Measurements from ENCODE around the gene PRDM16. TPM values are rescaled to one million over a fixed set of nuclear protein-coding genes. Genes with fewer than 3 reads are reported as not detected.
A peak's percentile ranks its signal among the peaks of the same experiment; 100 is the strongest.

The PRDM16 gene
- polyA plus RNA-seq, 2 donors, result 0.15 to 0.28 TPM

- Histone ChIP-seq H3K4me3 (ENCODE audit: low read depth in 1 of 2, low read length in 2 of 2) (no peak overlapping the region), H3K4me1 (ENCODE audit: control insufficient read depth in 2 of 2, insufficient read depth in 2 of 2, low read length in 1 of 2) (peaks cover 5 to 32% of the 10 kb centered on the region in 2 donors), H3K27ac (ENCODE audit: low read depth in 2 of 2, low read length in 1 of 2) (peak overlapping the region in 1 of 2 donors; percentile 38), H3K9me3 (ENCODE audit: control insufficient read depth in 2 of 2, insufficient read depth in 1 of 2, low read depth in 1 of 2, low read length in 1 of 2) (no peaks in the 10 kb centered on the region), H3K36me3 (ENCODE audit: control insufficient read depth in 2 of 2, insufficient read depth in 2 of 2, low read length in 1 of 2) (peaks cover 0 to 18% of the 10 kb centered on the region in 2 donors), H3K27me3 (ENCODE audit: control insufficient read depth in 1 of 2, insufficient read depth in 2 of 2, low read length in 2 of 2) (no peaks in the 10 kb centered on the region)
- 78 to 88% methylated on average over 8 of the region's 8 CpGs for WGBS, 2 donors
Observed at GRCh38 chr1:3474016-3474415, 405.0 kb downstream of the PRDM16 start.

- 58 to 70% methylated on average over 10 of the region's 10 CpGs for WGBS, 2 donors
- H3K4me3 ChIP-seq (ENCODE audit: low read depth in 1 of 2, low read length in 2 of 2), result no peak overlapping the region
- no peaks in the 10 kb centered on the region for H3K9me3 ChIP-seq (ENCODE audit: control insufficient read depth in 2 of 2, insufficient read depth in 1 of 2, low read depth in 1 of 2, low read length in 1 of 2)
- peaks cover 5 to 32% of the 10 kb centered on the region in 2 donors for H3K4me1 ChIP-seq (ENCODE audit: control insufficient read depth in 2 of 2, insufficient read depth in 2 of 2, low read length in 1 of 2)
- H3K27ac ChIP-seq (ENCODE audit: low read depth in 2 of 2, low read length in 1 of 2), result no peak overlapping the region
- H3K36me3 ChIP-seq (ENCODE audit: control insufficient read depth in 2 of 2, insufficient read depth in 2 of 2, low read length in 1 of 2), result peaks cover 0 to 15% of the 10 kb centered on the region in 2 donors
- H3K27me3 ChIP-seq (ENCODE audit: control insufficient read depth in 1 of 2, insufficient read depth in 2 of 2, low read length in 2 of 2), result no peaks in the 10 kb centered on the region
Observed at GRCh38 chr1:3474421-3474820, 405.4 kb downstream of the PRDM16 start.

- Histone ChIP-seq H3K4me1 (ENCODE audit: control insufficient read depth in 2 of 2, insufficient read depth in 2 of 2, low read length in 1 of 2) (peaks cover 5 to 22% of the 10 kb centered on the region in 2 donors), H3K27me3 (ENCODE audit: control insufficient read depth in 1 of 2, insufficient read depth in 2 of 2, low read length in 2 of 2) (no peaks in the 10 kb centered on the region), H3K36me3 (ENCODE audit: control insufficient read depth in 2 of 2, insufficient read depth in 2 of 2, low read length in 1 of 2) (peaks cover 0 to 11% of the 10 kb centered on the region in 2 donors), H3K27ac (ENCODE audit: low read depth in 2 of 2, low read length in 1 of 2) (no peak overlapping the region), H3K9me3 (ENCODE audit: control insufficient read depth in 2 of 2, insufficient read depth in 1 of 2, low read depth in 1 of 2, low read length in 1 of 2) (no peaks in the 10 kb centered on the region), H3K4me3 (ENCODE audit: low read depth in 1 of 2, low read length in 2 of 2) (no peak overlapping the region)
- 83 to 84% methylated on average over 14 of the region's 14 CpGs for WGBS, 2 donors
Observed at GRCh38 chr1:3475839-3476573, 407.0 kb downstream of the PRDM16 start.

GRCh38 chr1:3476666-3477065 is 407.7 kb downstream of the PRDM16 start:
- Histone ChIP-seq H3K4me1 (ENCODE audit: control insufficient read depth in 2 of 2, insufficient read depth in 2 of 2, low read length in 1 of 2) (peaks cover 3 to 22% of the 10 kb centered on the region in 2 donors), H3K36me3 (ENCODE audit: control insufficient read depth in 2 of 2, insufficient read depth in 2 of 2, low read length in 1 of 2) (peaks cover 0 to 11% of the 10 kb centered on the region in 2 donors), H3K27ac (ENCODE audit: low read depth in 2 of 2, low read length in 1 of 2) (no peak overlapping the region), H3K4me3 (ENCODE audit: low read depth in 1 of 2, low read length in 2 of 2) (no peak overlapping the region), H3K9me3 (ENCODE audit: control insufficient read depth in 2 of 2, insufficient read depth in 1 of 2, low read depth in 1 of 2, low read length in 1 of 2) (no peaks in the 10 kb centered on the region), H3K27me3 (ENCODE audit: control insufficient read depth in 1 of 2, insufficient read depth in 2 of 2, low read length in 2 of 2) (no peaks in the 10 kb centered on the region)
- 85 to 93% methylated on average over 16 of the region's 16 CpGs for WGBS, 2 donors

GRCh38 chr1:3477241-3477995 is 408.4 kb downstream of the PRDM16 start:
- H3K36me3 ChIP-seq (ENCODE audit: control insufficient read depth in 2 of 2, insufficient read depth in 2 of 2, low read length in 1 of 2), result peaks cover 0 to 11% of the 10 kb centered on the region in 2 donors
- H3K27me3 ChIP-seq (ENCODE audit: control insufficient read depth in 1 of 2, insufficient read depth in 2 of 2, low read length in 2 of 2), result no peaks in the 10 kb centered on the region
- H3K27ac ChIP-seq (ENCODE audit: low read depth in 2 of 2, low read length in 1 of 2), result no peak overlapping the region
- no peaks in the 10 kb centered on the region for H3K9me3 ChIP-seq (ENCODE audit: control insufficient read depth in 2 of 2, insufficient read depth in 1 of 2, low read depth in 1 of 2, low read length in 1 of 2)
- H3K4me1 ChIP-seq (ENCODE audit: control insufficient read depth in 2 of 2, insufficient read depth in 2 of 2, low read length in 1 of 2), result peaks cover 0 to 21% of the 10 kb centered on the region in 2 donors
- no peak overlapping the region for H3K4me3 ChIP-seq (ENCODE audit: low read depth in 1 of 2, low read length in 2 of 2)
- WGBS, 2 donors, result 68 to 72% methylated on average over 25 to 28 of the region's 28 CpGs

GRCh38 chr1:3478187-3478586 is 409.2 kb downstream of the PRDM16 start:
- 71 to 78% methylated on average over 24 of the region's 24 CpGs for WGBS, 2 donors

GRCh38 chr1:3479511-3480368 is 410.7 kb downstream of the PRDM16 start:
- WGBS, 2 donors, result 69 to 72% methylated on average over 30 of the region's 30 CpGs
- Histone ChIP-seq H3K4me1 (ENCODE audit: control insufficient read depth in 2 of 2, insufficient read depth in 2 of 2, low read length in 1 of 2) (peaks cover 0 to 19% of the 10 kb centered on the region in 2 donors), H3K27me3 (ENCODE audit: control insufficient read depth in 1 of 2, insufficient read depth in 2 of 2, low read length in 2 of 2) (no peaks in the 10 kb centered on the region), H3K9me3 (ENCODE audit: control insufficient read depth in 2 of 2, insufficient read depth in 1 of 2, low read depth in 1 of 2, low read length in 1 of 2) (no peaks in the 10 kb centered on the region), H3K4me3 (ENCODE audit: low read depth in 1 of 2, low read length in 2 of 2) (no peak overlapping the region), H3K27ac (ENCODE audit: low read depth in 2 of 2, low read length in 1 of 2) (no peak overlapping the region), H3K36me3 (ENCODE audit: control insufficient read depth in 2 of 2, insufficient read depth in 2 of 2, low read length in 1 of 2) (peaks cover 0 to 7% of the 10 kb centered on the region in 2 donors)

More at GRCh38 chr1:3478187-3478586, 409.2 kb downstream of the PRDM16 start:
- Histone ChIP-seq H3K9me3 (ENCODE audit: control insufficient read depth in 2 of 2, insufficient read depth in 1 of 2, low read depth in 1 of 2, low read length in 1 of 2) (no peaks in the 10 kb centered on the region), H3K27me3 (ENCODE audit: control insufficient read depth in 1 of 2, insufficient read depth in 2 of 2, low read length in 2 of 2) (no peaks in the 10 kb centered on the region), H3K36me3 (ENCODE audit: control insufficient read depth in 2 of 2, insufficient read depth in 2 of 2, low read length in 1 of 2) (peaks cover 0 to 11% of the 10 kb centered on the region in 2 donors), H3K27ac (ENCODE audit: low read depth in 2 of 2, low read length in 1 of 2) (no peak overlapping the region), H3K4me3 (ENCODE audit: low read depth in 1 of 2, low read length in 2 of 2) (no peak overlapping the region), H3K4me1 (ENCODE audit: control insufficient read depth in 2 of 2, insufficient read depth in 2 of 2, low read length in 1 of 2) (peaks cover 0 to 22% of the 10 kb centered on the region in 2 donors)

GRCh38 chr1:3480369-3480719 is 411.3 kb downstream of the PRDM16 start:
- H3K36me3 ChIP-seq (ENCODE audit: control insufficient read depth in 2 of 2, insufficient read depth in 2 of 2, low read length in 1 of 2), result peaks cover 0 to 7% of the 10 kb centered on the region in 2 donors
- no peak overlapping the region for H3K27ac ChIP-seq (ENCODE audit: low read depth in 2 of 2, low read length in 1 of 2)
- no peak overlapping the region for H3K4me3 ChIP-seq (ENCODE audit: low read depth in 1 of 2, low read length in 2 of 2)
- 80 to 81% methylated on average over 21 of the region's 21 CpGs for WGBS, 2 donors
- H3K9me3 ChIP-seq (ENCODE audit: control insufficient read depth in 2 of 2, insufficient read depth in 1 of 2, low read depth in 1 of 2, low read length in 1 of 2), result no peaks in the 10 kb centered on the region
- H3K27me3 ChIP-seq (ENCODE audit: control insufficient read depth in 1 of 2, insufficient read depth in 2 of 2, low read length in 2 of 2), result no peaks in the 10 kb centered on the region
- H3K4me1 ChIP-seq (ENCODE audit: control insufficient read depth in 2 of 2, insufficient read depth in 2 of 2, low read length in 1 of 2), result peaks cover 0 to 19% of the 10 kb centered on the region in 2 donors

GRCh38 chr1:3481046-3481445 is 412.0 kb downstream of the PRDM16 start:
- H3K4me1 ChIP-seq (ENCODE audit: control insufficient read depth in 2 of 2, insufficient read depth in 2 of 2, low read length in 1 of 2), result peaks cover 0 to 19% of the 10 kb centered on the region in 2 donors
- no peaks in the 10 kb centered on the region for H3K9me3 ChIP-seq (ENCODE audit: control insufficient read depth in 2 of 2, insufficient read depth in 1 of 2, low read depth in 1 of 2, low read length in 1 of 2)
- H3K4me3 ChIP-seq (ENCODE audit: low read depth in 1 of 2, low read length in 2 of 2), result no peak overlapping the region
- H3K27me3 ChIP-seq (ENCODE audit: control insufficient read depth in 1 of 2, insufficient read depth in 2 of 2, low read length in 2 of 2), result no peaks in the 10 kb centered on the region
- H3K36me3 ChIP-seq (ENCODE audit: control insufficient read depth in 2 of 2, insufficient read depth in 2 of 2, low read length in 1 of 2), result peaks cover 0 to 7% of the 10 kb centered on the region in 2 donors
- WGBS, 2 donors, result 59 to 74% methylated on average over 15 of the region's 15 CpGs
- peak overlapping the region in 1 of 2 donors; percentile 59 for H3K27ac ChIP-seq (ENCODE audit: low read depth in 2 of 2, low read length in 1 of 2)

All from esophagus (tissue), 2 donors.